ENCODE results near the gene ZNF699. TPM values are rescaled to one million over a fixed set of nuclear protein-coding genes. Genes with fewer than 3 reads are reported as not detected.

ZNF699 gene
- 26.3 TPM for total RNA-seq

GRCh38 chr19:9309139-9309973 is at the start of gene ZNF699:
Gene ZNF699, minus strand, starts transcription at chr19:9309838. Its CDS starts 4,719 bp downstream, at chr19:9305119.

GRCh38 chr19:9323919-9324583 is 14.4 kb upstream of the ZNF699 start, which contains the start of gene ZNF559:
Gene ZNF559, plus strand, starts transcription at chr19:9324179. Its CDS starts 14,371 bp downstream, at chr19:9338550.

GRCh38 chr19:9250630-9251029 is 59.0 kb downstream of the ZNF699 start, which contains the start of gene OR7E24:
Gene OR7E24, plus strand, starts transcription at chr19:9250930. Its CDS starts 114 bp downstream, at chr19:9251044.

Other genes with a start within 250 kb of the ZNF699 start
- gene OR1M1, start 222.8 kb downstream of the ZNF699 start, total RNA-seq = not detected
- gene OR7G2, start 202.4 kb downstream of the ZNF699 start, total RNA-seq = not detected
- gene OR7G1, start 194.1 kb downstream of the ZNF699 start, total RNA-seq = not detected
- gene OR7G3, start 182.9 kb downstream of the ZNF699 start, total RNA-seq = not detected
- gene ZNF317, start 169.4 kb downstream of the ZNF699 start, total RNA-seq = 31.0 TPM
- not detected for gene OR7D2, start 130.9 kb downstream of the ZNF699 start, total RNA-seq
- not detected for gene OR7D4, start 90.2 kb downstream of the ZNF699 start, total RNA-seq
- gene OR7E24, start 58.9 kb downstream of the ZNF699 start, total RNA-seq = not detected
- 48.8 TPM for gene ZNF559, start 14.3 kb upstream of the ZNF699 start, total RNA-seq
- 14.7 TPM for gene ZNF177, start 53.2 kb upstream of the ZNF699 start, total RNA-seq
- 37.6 TPM for gene ZNF266, start 125.7 kb upstream of the ZNF699 start, total RNA-seq
- 0.63 TPM for gene ZNF560, start 188.8 kb upstream of the ZNF699 start, total RNA-seq
- 22.2 TPM for gene ZNF426, start 228.8 kb upstream of the ZNF699 start, total RNA-seq

Data from parietal lobe (tissue), 1 donor.